Measurements from ENCODE around the gene IFITM5.

- no peak for TF ChIP-seq CTCF (IDR thresholded peaks at IDR 0.05)
- TF ChIP-seq, protein P1, sequence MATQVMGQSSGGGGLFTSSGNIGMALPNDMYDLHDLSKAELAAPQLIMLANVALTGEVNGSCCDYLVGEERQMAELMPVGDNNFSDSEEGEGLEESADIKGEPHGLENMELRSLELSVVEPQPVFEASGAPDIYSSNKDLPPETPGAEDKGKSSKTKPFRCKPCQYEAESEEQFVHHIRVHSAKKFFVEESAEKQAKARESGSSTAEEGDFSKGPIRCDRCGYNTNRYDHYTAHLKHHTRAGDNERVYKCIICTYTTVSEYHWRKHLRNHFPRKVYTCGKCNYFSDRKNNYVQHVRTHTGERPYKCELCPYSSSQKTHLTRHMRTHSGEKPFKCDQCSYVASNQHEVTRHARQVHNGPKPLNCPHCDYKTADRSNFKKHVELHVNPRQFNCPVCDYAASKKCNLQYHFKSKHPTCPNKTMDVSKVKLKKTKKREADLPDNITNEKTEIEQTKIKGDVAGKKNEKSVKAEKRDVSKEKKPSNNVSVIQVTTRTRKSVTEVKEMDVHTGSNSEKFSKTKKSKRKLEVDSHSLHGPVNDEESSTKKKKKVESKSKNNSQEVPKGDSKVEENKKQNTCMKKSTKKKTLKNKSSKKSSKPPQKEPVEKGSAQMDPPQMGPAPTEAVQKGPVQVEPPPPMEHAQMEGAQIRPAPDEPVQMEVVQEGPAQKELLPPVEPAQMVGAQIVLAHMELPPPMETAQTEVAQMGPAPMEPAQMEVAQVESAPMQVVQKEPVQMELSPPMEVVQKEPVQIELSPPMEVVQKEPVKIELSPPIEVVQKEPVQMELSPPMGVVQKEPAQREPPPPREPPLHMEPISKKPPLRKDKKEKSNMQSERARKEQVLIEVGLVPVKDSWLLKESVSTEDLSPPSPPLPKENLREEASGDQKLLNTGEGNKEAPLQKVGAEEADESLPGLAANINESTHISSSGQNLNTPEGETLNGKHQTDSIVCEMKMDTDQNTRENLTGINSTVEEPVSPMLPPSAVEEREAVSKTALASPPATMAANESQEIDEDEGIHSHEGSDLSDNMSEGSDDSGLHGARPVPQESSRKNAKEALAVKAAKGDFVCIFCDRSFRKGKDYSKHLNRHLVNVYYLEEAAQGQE (IDR thresholded peaks at IDR 0.05; ENCODE audit: insufficient read depth in 1 of 2, low read depth in 2 of 2, low read length in 1 of 2) = no peak
- no peak for TF ChIP-seq POLR2AphosphoS5 (IDR thresholded peaks at IDR 0.05; ENCODE audit: low read depth, low read length)
- TF ChIP-seq TCF7L2 (IDR thresholded peaks at IDR 0.05; ENCODE audit: low read depth, low read length) = no peak
- no peak for TF ChIP-seq SIN3A (IDR thresholded peaks at IDR 0.05; ENCODE audit: borderline replicate concordance, insufficient read depth, low read depth, low read length)
Measured at GRCh38 chr11:270451-271318, 28.6 kb downstream of the IFITM5 start.
